Hippocampal formation (tissue), 2 donors: Measurements from ENCODE around the gene IER5.
"Not testable (repeated sequence)": the region's sequence is repeated elsewhere in the genome, so short reads cannot be mapped to it uniquely, and the experiment has no call there.

Experiments
- DNase-seq, 2 donors: peaks; one replicate each; lab custom pipeline; 2025; lab: John Stamatoyannopoulos, UW

IER5 gene

GRCh38 chr1:181115971-181116370, 27.5 kb downstream of the IER5 start:
- DNase-seq, result not testable (repeated sequence)

- no peak for DNase-seq
Measured at GRCh38 chr1:181116819-181117390, 28.4 kb downstream of the IER5 start.

- DNase-seq, result no peak
Measured at GRCh38 chr1:181117648-181118449, 29.3 kb downstream of the IER5 start.

GRCh38 chr1:181119093-181119989, 30.8 kb downstream of the IER5 start:
- no peak for DNase-seq

- no peak for DNase-seq
Measured at GRCh38 chr1:181120924-181121323, 32.4 kb downstream of the IER5 start.

GRCh38 chr1:181121498-181121897, 33.0 kb downstream of the IER5 start:
- DNase-seq, result no peak

- peak in 1 of 2 donors; percentile 16 for DNase-seq
Measured at GRCh38 chr1:181122222-181122621, 33.7 kb downstream of the IER5 start.

GRCh38 chr1:181123173-181123572, 34.7 kb downstream of the IER5 start:
- DNase-seq, result no peak

GRCh38 chr1:181124291-181124751, 35.8 kb downstream of the IER5 start:
- DNase-seq, result no peak

GRCh38 chr1:181126289-181126688, 37.8 kb downstream of the IER5 start:
- no peak for DNase-seq

- DNase-seq, result no peak
Measured at GRCh38 chr1:181126871-181127587, 38.5 kb downstream of the IER5 start.

GRCh38 chr1:181127898-181128453, 39.5 kb downstream of the IER5 start:
- DNase-seq, result no peak

GRCh38 chr1:181128592-181129497, 40.3 kb downstream of the IER5 start:
- DNase-seq, result peak; percentile 29 to 43

- peak; percentile 34 to 48 for DNase-seq
Measured at GRCh38 chr1:181129771-181130606, 41.5 kb downstream of the IER5 start.

- no peak for DNase-seq
Measured at GRCh38 chr1:181131255-181131941, 42.9 kb downstream of the IER5 start.

GRCh38 chr1:181133441-181133951, 45.0 kb downstream of the IER5 start:
- DNase-seq, result no peak

- DNase-seq, result no peak
Measured at GRCh38 chr1:181133969-181134418, 45.5 kb downstream of the IER5 start.
